ENCODE data around the gene HMCN1.

HMCN1 gene

GRCh38 chr1:185871627-185872150 lies 137.5 kb downstream of the HMCN1 start:
- TF ChIP-seq FOXP2 (optimal IDR thresholded peaks at IDR 0.05; ENCODE audit: borderline replicate concordance, extremely low read depth, extremely low read length, insufficient read depth) (no peak), TAF1 (IDR thresholded peaks at IDR 0.05; ENCODE audit: borderline replicate concordance, insufficient read depth, low read length) (no peak), SIN3A (IDR thresholded peaks at IDR 0.05; ENCODE audit: borderline replicate concordance, insufficient read depth, low read length) (no peak), POLR2AphosphoS5 (IDR thresholded peaks at IDR 0.05; ENCODE audit: low read depth, low read length) (no peak), REST (IDR thresholded peaks at IDR 0.05; ENCODE audit: insufficient read depth in 1 of 2, low read depth in 2 of 2, low read length in 2 of 2) (no peak)

GRCh38 chr1:185874246-185874645 lies 140.1 kb downstream of the HMCN1 start:
- TF ChIP-seq POLR2AphosphoS5 (IDR thresholded peaks at IDR 0.05; ENCODE audit: low read depth, low read length) (no peak), TAF1 (IDR thresholded peaks at IDR 0.05; ENCODE audit: borderline replicate concordance, insufficient read depth, low read length) (no peak), REST (IDR thresholded peaks at IDR 0.05; ENCODE audit: insufficient read depth in 1 of 2, low read depth in 2 of 2, low read length in 2 of 2) (no peak), SIN3A (IDR thresholded peaks at IDR 0.05; ENCODE audit: borderline replicate concordance, insufficient read depth, low read length) (no peak), FOXP2 (optimal IDR thresholded peaks at IDR 0.05; ENCODE audit: borderline replicate concordance, extremely low read depth, extremely low read length, insufficient read depth) (no peak)

- TF ChIP-seq FOXP2 (optimal IDR thresholded peaks at IDR 0.05; ENCODE audit: borderline replicate concordance, extremely low read depth, extremely low read length, insufficient read depth) = no peak
- TF ChIP-seq POLR2AphosphoS5 (IDR thresholded peaks at IDR 0.05; ENCODE audit: low read depth, low read length) = no peak
- TF ChIP-seq SIN3A (IDR thresholded peaks at IDR 0.05; ENCODE audit: borderline replicate concordance, insufficient read depth, low read length) = no peak
- TF ChIP-seq TAF1 (IDR thresholded peaks at IDR 0.05; ENCODE audit: borderline replicate concordance, insufficient read depth, low read length) = no peak
- TF ChIP-seq REST (IDR thresholded peaks at IDR 0.05; ENCODE audit: insufficient read depth in 1 of 2, low read depth in 2 of 2, low read length in 2 of 2) = no peak
Measured at GRCh38 chr1:185880330-185880729, 146.1 kb downstream of the HMCN1 start.

- no peak for TF ChIP-seq FOXP2 (optimal IDR thresholded peaks at IDR 0.05; ENCODE audit: borderline replicate concordance, extremely low read depth, extremely low read length, insufficient read depth)
Measured at GRCh38 chr1:185880779-185881333, 146.7 kb downstream of the HMCN1 start.

- TF ChIP-seq SIN3A (IDR thresholded peaks at IDR 0.05; ENCODE audit: borderline replicate concordance, insufficient read depth, low read length) (no peak), TAF1 (IDR thresholded peaks at IDR 0.05; ENCODE audit: borderline replicate concordance, insufficient read depth, low read length) (no peak), POLR2AphosphoS5 (IDR thresholded peaks at IDR 0.05; ENCODE audit: low read depth, low read length) (no peak), REST (IDR thresholded peaks at IDR 0.05; ENCODE audit: insufficient read depth in 1 of 2, low read depth in 2 of 2, low read length in 2 of 2) (no peak), FOXP2 (optimal IDR thresholded peaks at IDR 0.05; ENCODE audit: borderline replicate concordance, extremely low read depth, extremely low read length, insufficient read depth) (no peak)
Measured at GRCh38 chr1:185886046-185886445, 151.9 kb downstream of the HMCN1 start.
